ENCODE measurements around the gene PDIK1L.
A peak's percentile ranks its signal among the peaks of the same experiment; 100 is the strongest.

PDIK1L gene

GRCh38 chr1:26138974-26139558 lies 27.4 kb downstream of the PDIK1L start:
- Histone ChIP-seq H3K4me1 (ENCODE audit: control insufficient read depth, insufficient read depth, low read length) (no peaks in the 10 kb centered on the region), H3K9ac (ENCODE audit: low read length in 2 of 2) (no peak overlapping the region), H3K27ac (ENCODE audit: low read length) (no peak overlapping the region), H3K36me3 (ENCODE audit: control insufficient read depth in 2 of 2, insufficient read depth in 2 of 2, low read length in 2 of 2) (no peaks in the 10 kb centered on the region), H3K9me3 (ENCODE audit: control insufficient read depth in 2 of 2, low read length in 2 of 2) (no peaks in the 10 kb centered on the region), H3K27me3 (ENCODE audit: control insufficient read depth in 1 of 2, insufficient read depth in 2 of 2, low read length in 2 of 2) (no peaks in the 10 kb centered on the region), H3K4me3 (ENCODE audit: low read length in 2 of 2) (no peak overlapping the region)

GRCh38 chr1:26142159-26142558 lies 30.5 kb downstream of the PDIK1L start:
- Histone ChIP-seq H3K9me3 (ENCODE audit: control insufficient read depth in 2 of 2, low read length in 2 of 2) (no peaks in the 10 kb centered on the region), H3K27me3 (ENCODE audit: control insufficient read depth in 1 of 2, insufficient read depth in 2 of 2, low read length in 2 of 2) (peaks cover 0 to 8% of the 10 kb centered on the region in 2 donors), H3K36me3 (ENCODE audit: control insufficient read depth in 2 of 2, insufficient read depth in 2 of 2, low read length in 2 of 2) (no peaks in the 10 kb centered on the region), H3K4me3 (ENCODE audit: low read length in 2 of 2) (no peak overlapping the region), H3K27ac (ENCODE audit: low read length) (no peak overlapping the region), H3K9ac (ENCODE audit: low read length in 2 of 2) (no peak overlapping the region), H3K4me1 (ENCODE audit: control insufficient read depth, insufficient read depth, low read length) (peaks cover 2% of the 10 kb centered on the region)

- no peak overlapping the region for H3K27ac ChIP-seq (ENCODE audit: low read length)
- peak overlapping the region in 1 of 2 donors; percentile 36 for H3K9ac ChIP-seq (ENCODE audit: low read length in 2 of 2)
- no peaks in the 10 kb centered on the region for H3K9me3 ChIP-seq (ENCODE audit: control insufficient read depth in 2 of 2, low read length in 2 of 2)
- peak overlapping the region in 1 of 2 donors; percentile 29 for H3K4me3 ChIP-seq (ENCODE audit: low read length in 2 of 2)
- no peaks in the 10 kb centered on the region for H3K36me3 ChIP-seq (ENCODE audit: control insufficient read depth in 2 of 2, insufficient read depth in 2 of 2, low read length in 2 of 2)
- H3K4me1 ChIP-seq (ENCODE audit: control insufficient read depth, insufficient read depth, low read length) = peaks cover 2% of the 10 kb centered on the region
- peaks cover 2 to 8% of the 10 kb centered on the region in 2 donors for H3K27me3 ChIP-seq (ENCODE audit: control insufficient read depth in 1 of 2, insufficient read depth in 2 of 2, low read length in 2 of 2)
Observed at GRCh38 chr1:26145041-26145959, 33.7 kb downstream of the PDIK1L start.

GRCh38 chr1:26145960-26146294 lies 34.3 kb downstream of the PDIK1L start:
- no peak overlapping the region for H3K4me3 ChIP-seq (ENCODE audit: low read length in 2 of 2)

GRCh38 chr1:26148887-26149286 lies 37.3 kb downstream of the PDIK1L start:
- H3K9ac ChIP-seq (ENCODE audit: low read length in 2 of 2) = no peak overlapping the region
- H3K4me1 ChIP-seq (ENCODE audit: control insufficient read depth, insufficient read depth, low read length) = peaks cover 2% of the 10 kb centered on the region
- H3K36me3 ChIP-seq (ENCODE audit: control insufficient read depth in 2 of 2, insufficient read depth in 2 of 2, low read length in 2 of 2) = no peaks in the 10 kb centered on the region
- H3K27ac ChIP-seq (ENCODE audit: low read length) = no peak overlapping the region
- H3K9me3 ChIP-seq (ENCODE audit: control insufficient read depth in 2 of 2, low read length in 2 of 2) = no peaks in the 10 kb centered on the region
- H3K4me3 ChIP-seq (ENCODE audit: low read length in 2 of 2) = no peak overlapping the region
- peaks cover 5 to 8% of the 10 kb centered on the region in 2 donors for H3K27me3 ChIP-seq (ENCODE audit: control insufficient read depth in 1 of 2, insufficient read depth in 2 of 2, low read length in 2 of 2)

More at GRCh38 chr1:26145960-26146294, 34.3 kb downstream of the PDIK1L start:
- Histone ChIP-seq H3K27me3 (ENCODE audit: control insufficient read depth in 1 of 2, insufficient read depth in 2 of 2, low read length in 2 of 2) (peaks cover 2 to 8% of the 10 kb centered on the region in 2 donors), H3K4me1 (ENCODE audit: control insufficient read depth, insufficient read depth, low read length) (peaks cover 2% of the 10 kb centered on the region), H3K27ac (ENCODE audit: low read length) (no peak overlapping the region), H3K9me3 (ENCODE audit: control insufficient read depth in 2 of 2, low read length in 2 of 2) (no peaks in the 10 kb centered on the region), H3K36me3 (ENCODE audit: control insufficient read depth in 2 of 2, insufficient read depth in 2 of 2, low read length in 2 of 2) (no peaks in the 10 kb centered on the region), H3K9ac (ENCODE audit: low read length in 2 of 2) (no peak overlapping the region)

GRCh38 chr1:26153966-26154532 lies 42.4 kb downstream of the PDIK1L start:
- H3K27ac ChIP-seq (ENCODE audit: low read length) = no peak overlapping the region
- no peak overlapping the region for H3K9ac ChIP-seq (ENCODE audit: low read length in 2 of 2)
- H3K9me3 ChIP-seq (ENCODE audit: control insufficient read depth in 2 of 2, low read length in 2 of 2) = no peaks in the 10 kb centered on the region
- H3K36me3 ChIP-seq (ENCODE audit: control insufficient read depth in 2 of 2, insufficient read depth in 2 of 2, low read length in 2 of 2) = no peaks in the 10 kb centered on the region
- no peaks in the 10 kb centered on the region for H3K4me1 ChIP-seq (ENCODE audit: control insufficient read depth, insufficient read depth, low read length)
- no peak overlapping the region for H3K4me3 ChIP-seq (ENCODE audit: low read length in 2 of 2)
- peaks cover 15 to 20% of the 10 kb centered on the region in 2 donors for H3K27me3 ChIP-seq (ENCODE audit: control insufficient read depth in 1 of 2, insufficient read depth in 2 of 2, low read length in 2 of 2)

- Histone ChIP-seq H3K9me3 (ENCODE audit: control insufficient read depth in 2 of 2, low read length in 2 of 2) (no peaks in the 10 kb centered on the region), H3K27me3 (ENCODE audit: control insufficient read depth in 1 of 2, insufficient read depth in 2 of 2, low read length in 2 of 2) (peaks cover 15 to 23% of the 10 kb centered on the region in 2 donors), H3K4me3 (ENCODE audit: low read length in 2 of 2) (no peak overlapping the region), H3K9ac (ENCODE audit: low read length in 2 of 2) (no peak overlapping the region), H3K36me3 (ENCODE audit: control insufficient read depth in 2 of 2, insufficient read depth in 2 of 2, low read length in 2 of 2) (no peaks in the 10 kb centered on the region), H3K27ac (ENCODE audit: low read length) (no peak overlapping the region), H3K4me1 (ENCODE audit: control insufficient read depth, insufficient read depth, low read length) (no peaks in the 10 kb centered on the region)
Observed at GRCh38 chr1:26154750-26155149, 43.1 kb downstream of the PDIK1L start.

- Histone ChIP-seq H3K9ac (ENCODE audit: low read length in 2 of 2) (no peak overlapping the region), H3K36me3 (ENCODE audit: control insufficient read depth in 2 of 2, insufficient read depth in 2 of 2, low read length in 2 of 2) (no peaks in the 10 kb centered on the region), H3K9me3 (ENCODE audit: control insufficient read depth in 2 of 2, low read length in 2 of 2) (no peaks in the 10 kb centered on the region), H3K4me1 (ENCODE audit: control insufficient read depth, insufficient read depth, low read length) (no peaks in the 10 kb centered on the region), H3K27ac (ENCODE audit: low read length) (peak overlapping the region; percentile 31), H3K4me3 (ENCODE audit: low read length in 2 of 2) (no peak overlapping the region), H3K27me3 (ENCODE audit: control insufficient read depth in 1 of 2, insufficient read depth in 2 of 2, low read length in 2 of 2) (peaks cover 15 to 20% of the 10 kb centered on the region in 2 donors)
Observed at GRCh38 chr1:26155370-26156284, 44.0 kb downstream of the PDIK1L start.

GRCh38 chr1:26156285-26157038 lies 44.8 kb downstream of the PDIK1L start:
- Histone ChIP-seq H3K27ac (ENCODE audit: low read length) (peak overlapping the region; percentile 31), H3K36me3 (ENCODE audit: control insufficient read depth in 2 of 2, insufficient read depth in 2 of 2, low read length in 2 of 2) (no peaks in the 10 kb centered on the region), H3K27me3 (ENCODE audit: control insufficient read depth in 1 of 2, insufficient read depth in 2 of 2, low read length in 2 of 2) (peaks cover 15 to 20% of the 10 kb centered on the region in 2 donors), H3K9me3 (ENCODE audit: control insufficient read depth in 2 of 2, low read length in 2 of 2) (no peaks in the 10 kb centered on the region), H3K4me1 (ENCODE audit: control insufficient read depth, insufficient read depth, low read length) (peaks cover 8% of the 10 kb centered on the region), H3K4me3 (ENCODE audit: low read length in 2 of 2) (no peak overlapping the region), H3K9ac (ENCODE audit: low read length in 2 of 2) (peak overlapping the region in 1 of 2 donors; percentile 36)
